ENCODE measurements around the gene COL16A1. TPM values are rescaled to one million over a fixed set of nuclear protein-coding genes. Genes with fewer than 3 reads are reported as not detected.

COL16A1 gene
- total RNA-seq, 2 donors from 2014 or later = 19.8 to 27.5 TPM

- no peak for DNase-seq
- ATAC-seq = no peak
- intact Hi-C loops (cut with DNase I) = no loop called here
Measured at GRCh38 chr1:31694069-31694963, 9.5 kb downstream of the COL16A1 start.

GRCh38 chr1:31693231-31693630 is 10.6 kb downstream of the COL16A1 start:
- no peak for ATAC-seq
- DNase-seq = no peak
- intact Hi-C loops (cut with DNase I) = no loop called here

GRCh38 chr1:31691951-31692350 is 11.9 kb downstream of the COL16A1 start:
- ATAC-seq (no peak), DNase-seq (no peak)
- intact Hi-C loops (cut with DNase I) = no loop called here

GRCh38 chr1:31691446-31691845 is 12.4 kb downstream of the COL16A1 start:
- ATAC-seq (no peak), DNase-seq (no peak)

GRCh38 chr1:31690921-31691320 is 12.9 kb downstream of the COL16A1 start:
- intact Hi-C loops (cut with DNase I) = no loop called here
- ATAC-seq (no peak), DNase-seq (no peak)

More at GRCh38 chr1:31691446-31691845, 12.4 kb downstream of the COL16A1 start:
- intact Hi-C loops (cut with DNase I) = no loop called here

GRCh38 chr1:31689854-31690253 is 14.0 kb downstream of the COL16A1 start:
- DNase-seq (no peak), ATAC-seq (no peak)
- intact Hi-C loops (cut with DNase I) = no loop called here

GRCh38 chr1:31689379-31689778 is 14.4 kb downstream of the COL16A1 start:
- no peak for ATAC-seq
- intact Hi-C loops (cut with DNase I) = no loop called here
- no peak for DNase-seq

- DNase-seq = no peak
Measured at GRCh38 chr1:31688233-31688918, 15.4 kb downstream of the COL16A1 start.

GRCh38 chr1:31687601-31688000 is 16.2 kb downstream of the COL16A1 start:
- intact Hi-C loops (cut with DNase I) = no loop called here
- no peak for ATAC-seq
- no peak for DNase-seq

More at GRCh38 chr1:31688233-31688918, 15.4 kb downstream of the COL16A1 start:
- ATAC-seq = no peak
- intact Hi-C loops (cut with DNase I) = no loop called here

- DNase-seq = no peak
- intact Hi-C loops (cut with DNase I) = no loop called here
- no peak for ATAC-seq
Measured at GRCh38 chr1:31685795-31686194, 18.0 kb downstream of the COL16A1 start.

GRCh38 chr1:31683997-31684396 is 19.8 kb downstream of the COL16A1 start:
- ATAC-seq = peak in 1 of 2 donors; percentile 12
- no peak for DNase-seq
- intact Hi-C loops (cut with DNase I) = no loop called here

- intact Hi-C loops (cut with DNase I) = no loop called here
- ATAC-seq (peak in 1 of 2 donors; percentile 58), DNase-seq (no peak)
Measured at GRCh38 chr1:31681415-31681814, 22.4 kb downstream of the COL16A1 start.

GRCh38 chr1:31679676-31680230 is 24.1 kb downstream of the COL16A1 start:
- no peak for ATAC-seq
- intact Hi-C loops (cut with DNase I) = no loop called here
- no peak for DNase-seq

- intact Hi-C loops (cut with DNase I) = no loop called here
- no peak for DNase-seq
Measured at GRCh38 chr1:31679091-31679490, 24.7 kb downstream of the COL16A1 start.

GRCh38 chr1:31678681-31679080 is 25.1 kb downstream of the COL16A1 start:
- intact Hi-C loops (cut with DNase I) = no loop called here
- DNase-seq (no peak), ATAC-seq (no peak)

More at GRCh38 chr1:31679091-31679490, 24.7 kb downstream of the COL16A1 start:
- no peak for ATAC-seq

GRCh38 chr1:31677949-31678348 is 25.9 kb downstream of the COL16A1 start:
- DNase-seq (no peak), ATAC-seq (no peak)
- intact Hi-C loops (cut with DNase I) = no loop called here

GRCh38 chr1:31677401-31677800 is 26.4 kb downstream of the COL16A1 start:
- ATAC-seq = no peak
- DNase-seq = no peak
- intact Hi-C loops (cut with DNase I) = no loop called here

GRCh38 chr1:31675756-31676155 is 28.1 kb downstream of the COL16A1 start:
- intact Hi-C loops (cut with DNase I) = no loop called here
- DNase-seq (no peak), ATAC-seq (no peak)

- intact Hi-C loops (cut with DNase I) = no loop called here
- no peak for DNase-seq
- ATAC-seq = peak; percentile 46 to 78
Measured at GRCh38 chr1:31675161-31675560, 28.7 kb downstream of the COL16A1 start.

- ATAC-seq (no peak), DNase-seq (no peak)
- intact Hi-C loops (cut with DNase I) = no loop called here
Measured at GRCh38 chr1:31674626-31675025, 29.2 kb downstream of the COL16A1 start.
